ENCODE results near the gene SP6.

The SP6 gene

GRCh38 chr17:47852113-47852949 is 1.4 kb upstream of the SP6 start:
- no peak for DNase-seq

GRCh38 chr17:47851764-47852112 is 775 bp upstream of the SP6 start:
- no peak for DNase-seq

GRCh38 chr17:47850373-47850691 is 631 bp downstream of the SP6 start:
- no peak for DNase-seq

GRCh38 chr17:47848198-47848513 is 2.8 kb downstream of the SP6 start:
- DNase-seq, result no peak

GRCh38 chr17:47847341-47848197 is 3.4 kb downstream of the SP6 start:
- no peak for DNase-seq

GRCh38 chr17:47846716-47847340 is 4.1 kb downstream of the SP6 start:
- DNase-seq, result no peak

GRCh38 chr17:47845716-47846075 is 5.3 kb downstream of the SP6 start:
- no peak for DNase-seq

- DNase-seq, result no peak
These were observed 5.9 kb downstream of the SP6 start for GRCh38 chr17:47844814-47845715.

GRCh38 chr17:47844227-47844626 is 6.7 kb downstream of the SP6 start:
- no peak for DNase-seq

- DNase-seq, result no peak
These were observed 7.6 kb downstream of the SP6 start for GRCh38 chr17:47843391-47843730.

GRCh38 chr17:47841488-47842291 is 9.3 kb downstream of the SP6 start:
- no peak for DNase-seq

GRCh38 chr17:47840742-47841487 is 10.0 kb downstream of the SP6 start, which contains the start of gene SCRN2:
TSS of gene SCRN2 (minus strand) at chr17:47841273. CDS start at chr17:47840843, 430 bp downstream.
- peak; percentile 95 for DNase-seq

GRCh38 chr17:47840001-47840741 is 10.8 kb downstream of the SP6 start:
- no peak for DNase-seq

- no peak for DNase-seq
These were observed 11.9 kb downstream of the SP6 start for GRCh38 chr17:47839071-47839470.

GRCh38 chr17:47838636-47839035 is 12.3 kb downstream of the SP6 start:
- no peak for DNase-seq

GRCh38 chr17:47837401-47838039 is 13.4 kb downstream of the SP6 start:
- DNase-seq, result no peak

- DNase-seq, result no peak
These were observed 14.4 kb downstream of the SP6 start for GRCh38 chr17:47836601-47837000.

GRCh38 chr17:47834756-47835155 is 16.2 kb downstream of the SP6 start:
- DNase-seq, result no peak

- no peak for DNase-seq
These were observed 19.0 kb downstream of the SP6 start for GRCh38 chr17:47831934-47832327.

Data from activated effector memory CD4-positive, alpha-beta T cell treated with anti-CD3 and anti-CD28 coated beads, Interleukin-2, amount 50 U/mL, for 16 hours (primary cell).